GM06990 (cell line): Measurements from ENCODE around the gene ODAD3.

Experiments
- DNase-seq: peaks from one replicate; pipeline ENCODE4 v3.0.0-alpha.2; 2011; ENCODE audit not compliant: insufficient read length; ENCODE audit errors: extremely low read depth
- H3K27me3 ChIP-seq: replicated peaks from 2 replicates; pipeline ENCODE4 v1.6.0; 2011; ENCODE audit warnings: low read length; ENCODE audit not compliant: control insufficient read depth, insufficient read depth
- H3K36me3 ChIP-seq: 2 replicates; pipeline ENCODE4 v1.5.1; 2011; ENCODE audit warnings: low read length; ENCODE audit not compliant: control insufficient read depth, insufficient read depth
- H3K4me3 ChIP-seq: replicated peaks from 2 replicates; pipeline ENCODE4 v1.5.1; 2011; ENCODE audit warnings: low read depth, mild to moderate bottlenecking, control low read depth, low read length
- TF ChIP-seq, protein P1 (sequence below): IDR thresholded peaks from 2 replicates; pipeline ENCODE4 v1.5.1; 2011; ENCODE audit warnings: low read length, control low read depth, mild to moderate bottlenecking, inconsistent platforms; ENCODE audit not compliant: insufficient read depth, poor library complexity, severe bottlenecking

ODAD3 gene

DNA sequence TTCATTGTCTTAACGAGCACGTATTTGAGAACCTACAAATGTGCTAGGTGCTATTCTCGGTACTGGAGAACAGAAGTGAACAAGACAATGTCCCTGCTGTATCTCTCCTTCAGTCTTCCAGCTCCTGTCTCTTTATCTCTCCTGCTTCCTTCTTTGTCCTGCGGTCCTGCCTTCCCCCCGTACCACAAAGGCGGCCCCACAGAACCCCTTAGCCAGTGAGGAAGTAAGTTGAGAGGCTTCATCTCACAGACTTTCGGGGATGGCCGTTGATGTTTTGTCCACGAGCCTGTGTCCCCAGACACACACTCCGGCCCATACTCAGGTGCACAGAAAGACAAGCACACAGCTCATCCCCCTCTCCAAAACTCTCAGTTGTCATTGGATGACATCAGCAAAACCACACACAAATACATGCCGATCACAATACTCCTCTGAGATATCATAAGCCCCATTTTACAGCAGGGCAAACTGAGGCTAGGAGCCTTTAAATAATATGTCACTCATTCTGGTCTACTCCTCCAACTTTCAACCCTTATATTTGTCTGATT, 61.0 kb downstream of the ODAD3 start:
- Histone ChIP-seq H3K4me3 (peak overlapping the region; percentile 72), H3K36me3 (no peaks in the 10 kb centered on the region; the same call in none of the 2 replicates), H3K27me3 (no peaks in the 10 kb centered on the region)
- no peak for DNase-seq
- TF ChIP-seq, protein P1, sequence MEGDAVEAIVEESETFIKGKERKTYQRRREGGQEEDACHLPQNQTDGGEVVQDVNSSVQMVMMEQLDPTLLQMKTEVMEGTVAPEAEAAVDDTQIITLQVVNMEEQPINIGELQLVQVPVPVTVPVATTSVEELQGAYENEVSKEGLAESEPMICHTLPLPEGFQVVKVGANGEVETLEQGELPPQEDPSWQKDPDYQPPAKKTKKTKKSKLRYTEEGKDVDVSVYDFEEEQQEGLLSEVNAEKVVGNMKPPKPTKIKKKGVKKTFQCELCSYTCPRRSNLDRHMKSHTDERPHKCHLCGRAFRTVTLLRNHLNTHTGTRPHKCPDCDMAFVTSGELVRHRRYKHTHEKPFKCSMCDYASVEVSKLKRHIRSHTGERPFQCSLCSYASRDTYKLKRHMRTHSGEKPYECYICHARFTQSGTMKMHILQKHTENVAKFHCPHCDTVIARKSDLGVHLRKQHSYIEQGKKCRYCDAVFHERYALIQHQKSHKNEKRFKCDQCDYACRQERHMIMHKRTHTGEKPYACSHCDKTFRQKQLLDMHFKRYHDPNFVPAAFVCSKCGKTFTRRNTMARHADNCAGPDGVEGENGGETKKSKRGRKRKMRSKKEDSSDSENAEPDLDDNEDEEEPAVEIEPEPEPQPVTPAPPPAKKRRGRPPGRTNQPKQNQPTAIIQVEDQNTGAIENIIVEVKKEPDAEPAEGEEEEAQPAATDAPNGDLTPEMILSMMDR, result no peak

DNA sequence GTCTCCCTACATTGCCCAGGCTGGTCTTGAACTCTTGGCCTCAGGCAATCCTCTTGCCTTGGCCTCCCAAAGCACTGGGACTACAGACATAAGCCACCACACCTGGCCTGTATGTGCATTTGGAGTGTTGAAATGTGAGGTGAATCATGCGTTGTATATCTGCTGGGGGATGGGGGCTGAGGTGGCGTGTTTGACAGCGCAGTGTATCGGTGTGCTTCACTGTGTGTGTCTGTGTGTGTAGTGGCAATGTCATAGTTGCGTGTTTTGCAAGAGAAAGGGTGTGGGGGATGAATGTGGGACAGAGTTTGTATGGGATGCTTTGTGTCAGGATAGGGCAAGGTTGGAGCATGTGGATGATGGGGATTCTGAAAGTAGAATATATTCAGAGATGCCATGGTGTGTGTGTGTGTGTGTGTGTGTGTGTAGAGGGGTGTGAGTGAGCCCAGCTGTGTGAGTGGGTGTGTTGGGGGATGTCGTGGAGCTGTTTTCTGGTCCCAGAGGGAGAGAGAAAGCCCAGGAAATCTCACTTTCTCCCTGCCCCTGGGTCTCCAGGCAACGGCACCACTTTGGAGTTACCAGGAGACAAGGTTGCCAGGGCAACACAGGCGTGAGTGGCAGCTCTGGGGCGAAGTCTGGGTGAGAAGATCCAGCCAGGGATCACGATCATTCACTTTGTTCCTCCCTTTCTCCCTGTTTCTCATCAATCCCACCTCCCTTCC, 61.6 kb downstream of the ODAD3 start:
- H3K4me3 ChIP-seq, result peak overlapping the region; percentile 72

DNA sequence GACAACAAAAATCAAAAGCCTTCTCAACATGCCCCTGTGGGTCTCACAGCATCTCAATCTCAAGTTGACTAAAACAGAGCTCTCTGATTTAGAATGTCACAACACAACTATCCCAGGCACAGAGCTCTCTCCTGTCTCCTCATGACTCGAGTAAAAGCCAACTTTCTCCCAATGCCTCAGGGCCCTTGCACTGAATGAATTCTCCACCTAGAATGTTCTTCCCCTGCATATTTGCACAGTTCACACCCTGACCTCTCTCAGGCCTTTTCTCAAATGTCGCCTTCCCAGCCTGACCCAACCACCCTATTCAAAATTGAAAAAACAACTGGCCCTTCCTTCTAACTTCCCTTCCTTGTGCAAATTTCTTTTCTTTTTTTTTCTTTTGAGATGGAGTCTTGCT, 64.2 kb downstream of the ODAD3 start:
- TF ChIP-seq, protein P1, result no peak
- peaks cover 7% of the 10 kb centered on the region for H3K36me3 ChIP-seq

More for the DNA sequence above, 61.6 kb downstream of the ODAD3 start:
- no peaks in the 10 kb centered on the region for H3K27me3 ChIP-seq
- TF ChIP-seq, protein P1, result no peak
- DNase-seq, result no peak
- H3K36me3 ChIP-seq, result no peaks in the 10 kb centered on the region; the same call in none of the 2 replicates

More for the DNA sequence above, 64.2 kb downstream of the ODAD3 start:
- DNase-seq, result no peak
- Histone ChIP-seq H3K27me3 (no peaks in the 10 kb centered on the region), H3K4me3 (no peak overlapping the region)
